Prostate gland (tissue), 2 donors: ENCODE data around the gene RPLP1.

ENCODE experiments used
- POLR2A ChIP-seq: fragments of 450-650 bp; IDR thresholded peaks from one replicate; pipeline ENCODE4 v1.6.1; 2016; ENCODE audit warnings: antibody characterized with exemption, mild to moderate bottlenecking
- POLR2AphosphoS5 ChIP-seq: sonication (generic); formaldehyde crosslinking; IDR thresholded peaks from one replicate; pipeline ENCODE4 v1.6.1; 2017; ENCODE audit warnings: antibody characterized with exemption
- TF ChIP-seq, protein P1 (sequence below), 4 experiments: fragments of 200-600 bp in 2 of 4; fragments of 450-650 bp in 2 of 4; sonication (generic) in 2 of 4; IDR thresholded peaks; 1 replicate in 3 of 4; 2 replicates in 1 of 4; pipeline ENCODE4 v1.5.1; 2016 to 2019; ENCODE audit warnings: antibody characterized with exemption in 4 of 4, mild to moderate bottlenecking in 2 of 4, moderate library complexity in 2 of 4

DNA sequence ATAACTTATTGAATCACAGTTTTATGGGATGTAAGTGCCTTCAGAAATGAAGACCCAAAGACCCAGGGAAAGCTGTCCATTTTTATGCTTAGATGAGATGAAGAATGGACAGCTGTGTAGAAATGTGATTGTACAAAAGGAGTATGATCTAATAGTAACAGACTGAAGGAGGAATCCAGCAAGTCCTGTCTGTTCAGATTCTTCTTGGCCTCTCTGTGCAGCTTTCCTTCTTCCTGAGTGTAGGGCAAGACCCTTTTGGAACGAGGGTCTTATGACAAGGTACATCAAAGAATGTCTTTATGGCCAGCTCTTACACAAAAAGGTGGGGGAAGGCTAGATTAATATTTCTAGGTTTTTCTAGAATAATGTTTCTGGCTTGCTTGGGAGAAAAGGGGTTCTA lies 39.9 kb upstream of the RPLP1 start:
- TF ChIP-seq, protein P1, sequence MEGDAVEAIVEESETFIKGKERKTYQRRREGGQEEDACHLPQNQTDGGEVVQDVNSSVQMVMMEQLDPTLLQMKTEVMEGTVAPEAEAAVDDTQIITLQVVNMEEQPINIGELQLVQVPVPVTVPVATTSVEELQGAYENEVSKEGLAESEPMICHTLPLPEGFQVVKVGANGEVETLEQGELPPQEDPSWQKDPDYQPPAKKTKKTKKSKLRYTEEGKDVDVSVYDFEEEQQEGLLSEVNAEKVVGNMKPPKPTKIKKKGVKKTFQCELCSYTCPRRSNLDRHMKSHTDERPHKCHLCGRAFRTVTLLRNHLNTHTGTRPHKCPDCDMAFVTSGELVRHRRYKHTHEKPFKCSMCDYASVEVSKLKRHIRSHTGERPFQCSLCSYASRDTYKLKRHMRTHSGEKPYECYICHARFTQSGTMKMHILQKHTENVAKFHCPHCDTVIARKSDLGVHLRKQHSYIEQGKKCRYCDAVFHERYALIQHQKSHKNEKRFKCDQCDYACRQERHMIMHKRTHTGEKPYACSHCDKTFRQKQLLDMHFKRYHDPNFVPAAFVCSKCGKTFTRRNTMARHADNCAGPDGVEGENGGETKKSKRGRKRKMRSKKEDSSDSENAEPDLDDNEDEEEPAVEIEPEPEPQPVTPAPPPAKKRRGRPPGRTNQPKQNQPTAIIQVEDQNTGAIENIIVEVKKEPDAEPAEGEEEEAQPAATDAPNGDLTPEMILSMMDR (IDR thresholded peaks at IDR 0.05), result no peak
- TF ChIP-seq POLR2AphosphoS5, result no peak
- no peak for TF ChIP-seq POLR2A
